ENCODE data around the gene GPD2.
"Not testable (repeated sequence)": the region's sequence is repeated elsewhere in the genome, so short reads cannot be mapped to it uniquely, and the experiment has no call there.

Gene GPD2

DNA sequence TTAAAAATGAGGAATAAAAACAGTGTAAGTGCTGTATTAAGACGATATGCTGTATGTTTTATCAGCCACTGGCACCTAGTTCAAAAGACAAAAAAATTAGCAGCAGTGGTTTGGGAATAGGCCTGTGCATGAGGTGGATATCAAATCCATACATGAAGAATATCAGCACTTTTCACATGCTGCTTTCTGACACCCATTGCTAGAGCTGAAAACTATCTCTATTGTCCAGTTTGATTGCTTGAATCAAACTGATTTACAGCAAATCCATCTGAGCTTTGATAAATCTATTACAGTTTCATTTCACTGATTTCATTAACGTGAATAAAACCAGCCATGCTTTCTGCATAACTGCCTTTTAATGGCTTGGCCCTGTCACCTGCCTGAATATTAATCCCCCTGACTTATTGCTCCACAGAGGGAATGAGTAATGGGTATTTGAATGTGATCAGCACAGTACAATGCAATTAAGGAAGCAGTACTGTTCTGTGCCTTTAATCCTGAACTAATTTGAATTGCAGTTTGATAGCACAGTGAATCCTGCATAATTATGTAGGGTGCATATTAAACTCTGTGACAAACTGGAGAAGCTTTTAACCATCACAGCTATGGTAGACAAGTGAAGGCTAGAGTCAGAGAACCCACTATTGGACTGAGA lies 154.0 kb downstream of the GPD2 start:
- no peak for DNase-seq (ENCODE audit: low spot score)

DNA sequence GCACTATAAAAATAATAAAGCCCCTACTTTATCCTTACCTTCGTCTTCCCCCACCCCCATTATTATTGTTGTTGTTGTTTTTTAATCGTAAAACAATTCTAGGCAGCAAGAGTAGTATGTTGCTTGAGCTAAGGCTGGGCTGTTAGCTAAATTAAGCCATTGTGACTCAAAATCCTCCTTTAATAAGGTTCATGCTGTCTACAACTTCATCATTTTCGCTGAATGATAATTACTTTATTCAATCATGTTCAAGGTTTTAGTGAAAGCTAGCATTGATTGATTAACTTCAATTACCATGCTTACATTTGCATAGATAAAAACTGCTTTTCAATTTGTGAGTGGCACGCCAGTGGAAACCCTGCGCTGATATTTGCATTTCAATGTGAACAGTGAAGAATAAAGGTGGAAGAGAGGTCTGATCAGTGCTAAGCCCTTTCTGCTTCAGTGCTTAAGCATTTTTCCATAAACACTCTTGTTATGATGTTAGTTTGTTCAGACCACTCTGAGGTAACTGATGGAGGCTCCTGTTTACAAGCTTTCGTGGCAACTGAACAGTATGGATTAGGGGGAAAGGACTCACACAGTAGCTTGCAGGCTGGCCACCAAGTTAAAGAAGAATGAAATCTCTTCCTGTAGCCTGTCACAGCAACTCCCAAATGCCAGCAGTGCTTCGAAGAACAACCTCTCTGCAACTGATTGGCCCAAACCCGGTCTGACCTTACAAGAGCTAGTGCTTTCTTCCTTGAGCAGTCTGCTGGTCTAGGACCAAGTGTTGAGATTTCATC lies 156.8 kb downstream of the GPD2 start:
- DNase-seq (ENCODE audit: low spot score): no peak

DNA sequence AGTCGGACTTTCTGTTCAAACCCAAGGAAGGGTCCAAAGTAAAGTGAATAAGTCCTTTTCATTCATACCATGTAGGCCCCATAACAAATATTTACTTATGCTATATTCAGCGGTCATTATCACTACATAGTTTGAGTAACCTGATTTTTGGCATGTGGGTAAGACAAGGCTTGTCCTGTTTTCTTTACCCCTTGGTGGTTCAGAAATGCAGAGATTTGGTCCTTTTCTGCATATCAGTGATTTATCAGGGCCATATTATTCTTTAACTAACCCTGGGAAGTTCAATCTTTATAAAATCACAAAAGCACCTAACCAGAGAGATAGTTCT lies 157.4 kb downstream of the GPD2 start:
- DNase-seq (ENCODE audit: low spot score): no peak

DNA sequence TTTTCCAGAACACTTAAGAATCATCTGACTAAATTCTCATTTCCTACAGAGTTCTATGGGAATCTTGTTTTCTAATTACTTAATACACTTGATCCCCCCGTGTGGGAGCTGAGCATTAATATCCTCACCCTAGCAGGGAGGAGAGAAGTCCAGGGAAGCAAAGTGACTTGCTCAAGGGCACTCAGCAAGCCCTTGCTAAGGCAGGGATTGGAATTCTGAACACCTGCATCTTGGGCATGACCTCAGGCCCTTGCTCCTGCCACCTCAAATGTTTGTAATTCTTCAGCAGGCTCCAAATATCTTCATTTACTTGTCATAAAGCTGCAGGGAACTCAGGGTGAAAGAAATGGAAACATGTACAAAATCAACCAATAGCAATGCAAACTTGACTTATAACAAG lies 162.4 kb downstream of the GPD2 start:
- no peak for DNase-seq (ENCODE audit: low spot score)

DNA sequence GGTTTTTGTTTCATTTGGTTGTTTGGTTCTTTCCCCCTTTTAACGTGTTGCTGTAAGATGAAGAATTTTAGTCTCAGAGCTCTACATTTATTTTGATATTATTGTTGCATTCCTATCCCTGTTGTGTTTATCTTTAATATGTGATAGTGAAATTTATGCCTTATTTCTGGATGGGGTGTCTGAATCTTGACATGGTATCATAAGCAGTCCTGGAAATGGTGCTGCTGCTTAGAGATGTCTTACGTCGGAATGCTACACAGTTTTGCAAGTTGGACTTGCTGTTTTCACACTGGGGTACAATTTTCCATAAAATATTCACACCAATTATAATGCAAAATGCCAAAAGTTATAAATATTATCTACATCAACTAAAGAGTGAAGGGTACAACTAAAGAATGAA lies 164.0 kb downstream of the GPD2 start:
- DNase-seq (ENCODE audit: low spot score): no peak

DNA sequence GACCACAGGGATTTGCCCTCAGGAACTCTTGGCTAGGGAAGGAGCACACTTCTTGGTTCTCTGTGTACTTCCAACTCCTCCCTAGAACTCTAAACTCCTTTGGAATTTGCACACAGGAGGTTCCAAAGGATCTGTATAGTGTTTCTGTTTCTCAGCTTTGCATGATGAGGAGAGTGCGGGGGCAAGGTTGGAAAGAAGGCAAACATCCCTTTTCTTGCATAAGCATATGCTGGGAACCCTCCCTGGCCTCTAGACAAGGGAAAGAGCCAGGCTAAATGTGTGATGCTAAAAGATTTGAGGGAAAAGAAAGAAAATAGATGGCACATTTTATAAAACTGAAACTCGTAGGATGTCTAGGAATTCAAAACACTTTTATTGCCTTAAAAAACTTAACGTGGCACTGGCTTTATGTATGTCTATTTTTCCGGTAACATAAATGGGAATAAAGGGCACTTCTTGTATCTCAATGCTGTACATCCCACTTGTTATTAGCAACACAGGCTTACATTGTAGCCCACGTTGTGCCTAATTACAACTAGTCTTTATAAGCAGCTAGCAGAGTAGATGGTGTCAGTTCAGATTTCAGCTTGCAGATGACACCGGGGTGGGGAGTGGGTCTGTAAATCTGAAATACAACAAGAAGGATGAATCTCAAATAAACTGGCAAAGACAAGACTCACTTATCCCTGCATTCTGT lies 165.8 kb downstream of the GPD2 start:
- no peak for DNase-seq (ENCODE audit: low spot score)

DNA sequence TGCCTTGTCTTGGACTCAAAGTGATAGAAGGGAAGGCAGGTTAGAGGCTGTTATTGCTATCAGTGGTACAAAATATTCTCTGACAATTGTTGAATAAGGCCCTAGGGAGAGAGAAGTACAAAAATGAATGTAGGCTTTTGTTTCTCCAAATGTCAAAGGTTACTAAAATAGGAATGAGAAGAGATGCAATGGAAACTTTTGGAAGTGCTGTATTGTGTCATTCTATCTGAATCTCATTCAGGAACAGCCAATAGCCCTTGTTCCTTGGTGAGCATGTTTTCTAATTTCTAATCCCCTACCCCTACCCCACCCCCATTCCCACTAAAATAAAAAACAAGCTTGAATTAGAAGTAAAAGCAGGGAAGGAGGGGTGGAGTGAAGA lies 166.4 kb downstream of the GPD2 start:
- no peak for DNase-seq (ENCODE audit: low spot score)

DNA sequence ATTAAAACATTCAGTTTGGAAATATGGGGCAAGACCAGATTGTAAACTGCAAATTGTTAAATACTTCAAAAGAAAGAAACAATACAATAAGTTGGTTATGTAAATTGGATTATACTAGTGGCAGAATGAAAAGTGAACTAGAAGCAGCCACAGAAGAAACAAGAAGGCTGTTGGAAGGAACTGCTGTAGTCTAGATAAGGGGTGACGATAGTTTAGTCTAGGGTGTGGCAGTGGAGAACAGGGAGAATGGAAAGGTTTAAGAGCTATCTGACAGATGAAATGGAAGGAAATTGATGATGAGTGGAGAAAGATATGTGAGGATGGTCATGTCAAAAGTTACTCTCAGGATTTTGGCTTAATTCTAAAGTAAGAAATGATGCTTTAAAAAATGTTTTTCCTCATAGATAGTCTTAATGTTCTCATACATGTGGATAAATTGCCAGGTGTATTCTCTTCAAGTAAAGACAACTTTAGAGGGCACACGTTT lies 179.7 kb downstream of the GPD2 start:
- no peak for DNase-seq (ENCODE audit: low spot score)

DNA sequence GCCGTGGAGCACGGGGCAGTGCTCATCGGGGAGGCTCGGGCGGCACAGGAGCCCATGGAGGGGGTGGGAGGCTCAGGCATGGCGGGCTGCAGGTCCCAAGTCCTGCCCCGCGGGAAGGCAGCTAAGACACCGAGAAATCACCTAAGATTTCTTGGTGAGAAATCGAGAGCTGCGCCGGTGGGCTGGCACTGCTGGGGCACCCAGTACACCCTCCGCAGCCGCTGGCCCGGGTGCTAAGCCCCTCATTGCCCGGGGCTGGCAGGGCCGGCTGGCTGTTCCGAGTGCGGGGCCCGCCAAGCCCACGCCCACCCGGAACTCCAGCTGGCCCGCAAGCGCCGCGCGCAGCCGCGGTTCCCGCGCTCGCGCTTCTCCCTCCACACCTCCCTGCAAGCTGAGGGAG lies 181.9 kb downstream of the GPD2 start:
- DNase-seq (ENCODE audit: low spot score): not testable (repeated sequence)

DNA sequence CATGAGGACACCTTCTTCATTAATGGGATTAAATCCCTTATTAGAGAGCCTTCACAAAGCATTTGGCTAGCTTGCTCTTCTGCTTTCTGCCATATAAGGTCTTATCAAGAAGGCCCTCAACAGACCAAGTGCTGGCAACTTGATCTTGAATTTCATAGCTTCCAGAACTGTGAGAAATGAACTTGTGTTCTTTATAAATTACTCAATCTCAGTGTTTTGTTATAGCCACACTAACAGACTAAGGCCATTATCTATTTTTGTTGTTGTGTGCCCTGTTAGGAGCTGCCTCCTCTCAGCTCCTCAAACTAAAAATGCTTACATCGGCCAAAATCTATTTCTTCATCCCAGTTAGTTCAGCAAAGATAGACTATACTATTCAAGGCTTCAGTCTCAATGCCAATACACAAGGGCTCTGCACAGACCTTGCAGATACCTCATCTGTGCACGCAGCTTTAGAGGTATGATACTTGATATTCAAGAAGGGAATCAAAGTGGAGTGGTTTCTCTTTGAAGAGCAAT lies 182.9 kb downstream of the GPD2 start:
- no peak for DNase-seq (ENCODE audit: low spot score)

DNA sequence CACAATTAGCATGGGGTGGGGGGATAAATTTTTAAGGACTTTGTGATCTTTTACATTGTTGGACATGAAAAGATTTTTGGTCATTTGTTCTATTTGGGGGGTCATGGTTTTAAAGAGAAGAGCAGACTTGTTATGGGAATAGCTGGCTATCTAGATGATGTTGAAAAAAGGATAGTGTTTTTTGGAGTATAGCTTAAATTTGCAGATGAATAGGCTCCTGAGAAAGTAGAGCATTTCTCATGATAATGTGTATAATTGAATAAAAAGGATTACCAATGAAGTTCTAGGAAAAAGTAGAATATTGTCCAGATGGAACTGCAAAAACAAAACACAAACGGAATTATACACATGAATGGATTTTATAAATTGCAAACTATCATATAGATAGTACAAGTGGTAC lies 186.3 kb downstream of the GPD2 start:
- no peak for DNase-seq (ENCODE audit: low spot score)

DNA sequence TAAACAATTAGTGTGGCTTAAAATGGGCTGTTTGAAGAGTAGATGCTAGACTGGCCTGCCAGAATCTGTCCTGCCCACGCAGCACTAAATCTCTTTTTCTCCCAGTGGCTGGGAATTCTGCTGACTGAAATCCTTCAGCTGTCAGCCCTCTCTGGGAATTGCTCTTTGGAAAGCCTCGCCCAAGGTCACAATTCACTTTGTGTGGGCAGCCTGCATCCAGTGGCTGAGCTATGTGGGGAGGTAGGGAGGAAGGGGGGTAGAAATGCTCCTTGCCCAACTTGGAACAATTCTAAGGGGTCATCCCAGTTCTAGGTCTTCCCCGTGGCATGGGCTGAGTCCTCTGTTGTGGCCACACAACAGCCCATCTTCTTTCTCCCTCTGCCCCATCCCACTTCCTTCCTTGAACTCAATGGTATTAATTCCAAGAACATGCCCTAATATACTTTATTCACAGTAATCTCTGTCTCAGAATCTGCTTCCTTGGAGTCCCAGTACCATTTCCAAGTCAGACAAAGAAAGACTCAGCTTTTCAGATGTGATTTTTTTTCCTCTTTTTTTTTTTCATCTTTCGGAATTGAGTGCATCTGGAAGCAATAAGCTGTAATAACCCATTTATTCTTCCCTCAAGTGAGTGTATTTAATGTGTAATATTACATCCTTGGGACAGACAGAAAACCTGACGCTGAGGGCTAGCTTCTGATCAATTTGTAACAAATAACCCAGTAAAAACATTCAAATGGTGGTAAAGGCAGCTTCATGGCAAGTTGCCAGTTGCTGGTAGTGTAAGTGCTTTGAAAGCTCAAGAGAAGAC lies 189.4 kb downstream of the GPD2 start:
- DNase-seq (ENCODE audit: low spot score): no peak

DNA sequence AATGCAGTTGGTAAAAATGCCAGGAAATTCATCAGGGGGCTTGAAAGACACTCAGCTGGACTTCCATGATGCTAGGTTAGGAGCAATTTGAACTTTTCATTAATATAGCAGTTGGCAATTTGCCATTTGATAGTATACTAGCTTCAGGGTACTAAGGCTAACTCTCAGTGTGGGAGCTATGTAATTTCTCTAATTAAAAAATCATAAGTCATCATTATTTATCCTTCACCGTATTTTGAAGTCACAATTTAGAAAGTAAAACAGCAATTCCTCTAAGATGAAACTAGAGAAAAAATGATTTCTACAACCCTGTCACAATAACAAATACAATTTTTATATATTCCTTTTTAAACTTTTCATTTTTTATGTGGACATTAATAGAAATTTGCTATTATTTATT lies 190.8 kb downstream of the GPD2 start:
- no peak for DNase-seq (ENCODE audit: low spot score)

DNA sequence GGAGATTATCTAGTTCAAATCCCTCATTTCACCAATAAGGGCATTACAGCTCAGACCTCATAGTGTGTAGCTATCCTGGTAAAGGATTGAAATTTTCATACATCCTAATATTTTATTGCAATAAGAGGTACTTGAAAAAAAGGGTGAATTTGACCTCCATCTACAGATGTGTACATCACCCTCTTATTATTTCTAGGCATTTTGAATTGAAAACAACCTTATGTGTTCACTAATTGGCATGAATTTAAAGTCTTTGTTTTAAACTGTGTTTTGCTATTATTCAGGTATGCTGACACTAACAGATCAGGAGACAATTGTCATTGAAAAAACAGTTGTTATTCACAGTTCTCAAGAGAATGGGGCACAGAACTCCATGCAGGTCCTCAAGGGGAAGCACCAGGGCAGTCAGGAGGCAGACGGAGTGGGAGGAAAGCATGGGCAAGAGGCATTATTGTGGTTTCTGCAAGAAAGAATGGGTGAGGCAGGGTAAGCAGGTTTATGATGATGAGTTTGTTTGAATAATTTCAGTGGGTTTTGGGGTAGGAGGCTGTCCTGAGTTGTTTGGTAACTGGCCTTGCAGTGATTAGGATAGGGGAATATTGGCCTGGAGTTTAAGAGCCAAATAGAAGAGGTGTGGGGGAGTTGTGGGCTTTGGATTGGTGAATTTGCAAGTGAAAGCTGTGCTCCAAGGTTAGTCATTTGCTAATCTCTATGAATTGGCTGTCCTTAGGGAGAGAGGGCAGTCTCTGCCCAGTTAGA lies 194.6 kb downstream of the GPD2 start:
- DNase-seq (ENCODE audit: low spot score): no peak

DNA sequence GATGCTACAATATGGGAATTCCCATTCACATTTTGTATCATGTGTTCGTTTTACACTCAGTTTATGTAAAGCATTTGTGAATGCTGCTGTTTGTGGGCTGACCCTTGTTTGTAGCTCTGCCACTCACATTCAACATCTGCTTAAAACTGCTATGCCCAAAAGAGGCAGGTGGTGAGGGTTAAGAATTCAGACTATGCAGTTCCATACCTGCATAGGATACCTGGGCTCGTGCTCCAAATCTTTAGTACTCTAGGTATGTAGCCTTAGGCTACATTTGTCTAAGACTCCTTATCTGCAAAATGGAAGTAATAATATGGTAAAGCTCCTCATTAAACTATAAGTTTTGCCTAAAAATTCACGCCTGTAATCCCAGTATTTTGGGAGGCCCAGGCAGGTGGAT lies 199.5 kb downstream of the GPD2 start:
- DNase-seq (ENCODE audit: low spot score): no peak
